ENCODE measurements around the gene MAML2.

MAML2 gene

DNA sequence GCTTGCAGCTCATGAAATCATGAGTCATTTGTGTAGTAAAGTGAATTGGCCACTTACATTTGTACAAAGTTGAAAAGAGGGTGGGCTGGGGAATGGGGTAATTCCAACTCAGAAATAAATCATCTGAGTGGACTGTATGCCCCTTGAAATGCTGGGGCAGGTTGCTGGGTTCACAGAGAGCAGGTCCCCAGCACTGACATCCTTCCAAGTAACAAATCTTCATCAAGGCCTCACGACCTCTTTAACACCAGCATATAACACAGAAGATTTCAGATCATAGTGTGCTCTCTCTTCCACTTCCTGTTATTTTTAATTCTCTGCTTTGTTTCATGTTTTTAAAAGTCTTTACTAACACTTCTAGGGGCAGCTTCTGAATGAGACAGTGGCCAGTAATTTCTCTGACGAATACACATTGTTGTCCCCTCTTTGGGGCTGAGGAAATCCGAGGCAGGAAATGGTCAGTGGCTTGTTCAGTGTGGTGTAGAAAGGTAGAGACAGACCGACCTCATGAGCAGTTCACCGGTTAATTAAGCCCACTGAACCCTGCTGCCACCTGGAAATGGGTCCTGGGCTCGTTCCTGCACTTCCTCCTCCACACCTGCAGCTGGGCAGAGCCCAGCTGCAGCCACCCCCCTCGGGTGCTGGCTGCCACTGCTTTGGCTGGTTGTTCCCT lies 127.7 kb downstream of the MAML2 start:
- Histone ChIP-seq H4K5ac (ENCODE audit: low read length) (no peak overlapping the region), H2BK5ac (ENCODE audit: low read length) (no peak overlapping the region), H3K27ac (ENCODE audit: low read depth, low read length) (no peak overlapping the region), H3K79me2 (ENCODE audit: control insufficient read depth, insufficient read depth, low read length) (no peaks in the 10 kb centered on the region), H3K23ac (ENCODE audit: low read length) (no peak overlapping the region), H2AK5ac (ENCODE audit: low read length) (no peak overlapping the region), H3K4ac (ENCODE audit: low read depth, low read length) (peak overlapping the region; percentile 75), H3K4me2 (ENCODE audit: low read length) (no peak overlapping the region), H3K56ac (ENCODE audit: low read length) (peak overlapping the region; percentile 4), H3K4me1 (ENCODE audit: control insufficient read depth, low read depth, low read length) (peaks cover 8% of the 10 kb centered on the region), H3K4me3 (ENCODE audit: low read length) (no peak overlapping the region), H3K18ac (ENCODE audit: low read length) (peak overlapping the region; percentile 82), H4K8ac (ENCODE audit: low read depth, low read length) (peak overlapping the region; percentile 76), H3K9ac (ENCODE audit: low read length) (no peak overlapping the region), H2BK120ac (ENCODE audit: low read depth, low read length) (peak overlapping the region; percentile 85), H3K36me3 (ENCODE audit: control insufficient read depth, insufficient read depth, low read length) (no peaks in the 10 kb centered on the region), H2BK15ac (replicated peaks; ENCODE audit: low read depth) (no peak overlapping the region), H3K79me1 (ENCODE audit: low read length) (no peaks in the 10 kb centered on the region), H3K27me3 (ENCODE audit: insufficient read depth, low read length, poor library complexity) (no peaks in the 10 kb centered on the region)
- no peak for DNase-seq
- WGBS (ENCODE audit: extremely low coverage, insufficient coverage, low lambda C conversion rate): no CpG with 5 or more reads among the region's 7 CpGs

GRCh38 chr11:96214777-96215109 lies 128.3 kb downstream of the MAML2 start:
- Histone ChIP-seq H3K23ac (ENCODE audit: low read length) (no peak overlapping the region), H3K4me3 (ENCODE audit: low read length) (no peak overlapping the region), H2BK120ac (ENCODE audit: low read depth, low read length) (no peak overlapping the region), H3K36me3 (ENCODE audit: control insufficient read depth, insufficient read depth, low read length) (no peaks in the 10 kb centered on the region), H3K4ac (ENCODE audit: low read depth, low read length) (no peak overlapping the region), H3K27me3 (ENCODE audit: insufficient read depth, low read length, poor library complexity) (no peaks in the 10 kb centered on the region), H3K27ac (ENCODE audit: low read depth, low read length) (no peak overlapping the region), H3K9ac (ENCODE audit: low read length) (no peak overlapping the region), H4K5ac (ENCODE audit: low read length) (no peak overlapping the region), H3K79me1 (ENCODE audit: low read length) (no peaks in the 10 kb centered on the region), H3K4me2 (ENCODE audit: low read length) (no peak overlapping the region), H3K4me1 (ENCODE audit: control insufficient read depth, low read depth, low read length) (peaks cover 8% of the 10 kb centered on the region), H2BK15ac (replicated peaks; ENCODE audit: low read depth) (no peak overlapping the region), H4K8ac (ENCODE audit: low read depth, low read length) (no peak overlapping the region), H3K79me2 (ENCODE audit: control insufficient read depth, insufficient read depth, low read length) (no peaks in the 10 kb centered on the region), H3K18ac (ENCODE audit: low read length) (peak overlapping the region; percentile 82), H2AK5ac (ENCODE audit: low read length) (no peak overlapping the region), H2BK5ac (ENCODE audit: low read length) (no peak overlapping the region), H3K56ac (ENCODE audit: low read length) (no peak overlapping the region)
- no CpG with 5 or more reads among the region's 1 CpG for WGBS (ENCODE audit: extremely low coverage, insufficient coverage, low lambda C conversion rate)
- DNase-seq: no peak

GRCh38 chr11:96213500-96213899 lies 129.5 kb downstream of the MAML2 start:
- H2BK5ac ChIP-seq (ENCODE audit: low read length): no peak overlapping the region
- H3K4me2 ChIP-seq (ENCODE audit: low read length): no peak overlapping the region
- H3K9ac ChIP-seq (ENCODE audit: low read length): no peak overlapping the region
- H2BK120ac ChIP-seq (ENCODE audit: low read depth, low read length): no peak overlapping the region
- peak; percentile 60 for DNase-seq
- no peaks in the 10 kb centered on the region for H3K79me1 ChIP-seq (ENCODE audit: low read length)
- H4K8ac ChIP-seq (ENCODE audit: low read depth, low read length): no peak overlapping the region
- no peak overlapping the region for H2AK5ac ChIP-seq (ENCODE audit: low read length)
- peaks cover 8% of the 10 kb centered on the region for H3K4me1 ChIP-seq (ENCODE audit: control insufficient read depth, low read depth, low read length)
- H3K27ac ChIP-seq (ENCODE audit: low read depth, low read length): no peak overlapping the region
- H3K4ac ChIP-seq (ENCODE audit: low read depth, low read length): no peak overlapping the region
- no peaks in the 10 kb centered on the region for H3K27me3 ChIP-seq (ENCODE audit: insufficient read depth, low read length, poor library complexity)
- H3K23ac ChIP-seq (ENCODE audit: low read length): no peak overlapping the region
- H3K4me3 ChIP-seq (ENCODE audit: low read length): no peak overlapping the region
- H3K36me3 ChIP-seq (ENCODE audit: control insufficient read depth, insufficient read depth, low read length): no peaks in the 10 kb centered on the region
- WGBS (ENCODE audit: extremely low coverage, insufficient coverage, low lambda C conversion rate): no CpG with 5 or more reads among the region's 2 CpGs
- H4K5ac ChIP-seq (ENCODE audit: low read length): no peak overlapping the region
- H3K56ac ChIP-seq (ENCODE audit: low read length): no peak overlapping the region
- H3K18ac ChIP-seq (ENCODE audit: low read length): no peak overlapping the region
- peak overlapping the region; percentile 92 for H2BK15ac ChIP-seq (replicated peaks; ENCODE audit: low read depth)
- no peaks in the 10 kb centered on the region for H3K79me2 ChIP-seq (ENCODE audit: control insufficient read depth, insufficient read depth, low read length)

GRCh38 chr11:96211436-96211835 lies 131.6 kb downstream of the MAML2 start:
- Histone ChIP-seq H4K5ac (ENCODE audit: low read length) (no peak overlapping the region), H3K9ac (ENCODE audit: low read length) (no peak overlapping the region), H3K18ac (ENCODE audit: low read length) (no peak overlapping the region), H3K27ac (ENCODE audit: low read depth, low read length) (no peak overlapping the region), H3K56ac (ENCODE audit: low read length) (no peak overlapping the region), H2BK15ac (replicated peaks; ENCODE audit: low read depth) (no peak overlapping the region), H2AK5ac (ENCODE audit: low read length) (no peak overlapping the region), H4K8ac (ENCODE audit: low read depth, low read length) (no peak overlapping the region), H3K79me2 (ENCODE audit: control insufficient read depth, insufficient read depth, low read length) (no peaks in the 10 kb centered on the region), H3K79me1 (ENCODE audit: low read length) (no peaks in the 10 kb centered on the region), H3K23ac (ENCODE audit: low read length) (no peak overlapping the region), H3K27me3 (ENCODE audit: insufficient read depth, low read length, poor library complexity) (no peaks in the 10 kb centered on the region), H3K36me3 (ENCODE audit: control insufficient read depth, insufficient read depth, low read length) (no peaks in the 10 kb centered on the region), H3K4me1 (ENCODE audit: control insufficient read depth, low read depth, low read length) (peaks cover 10% of the 10 kb centered on the region), H3K4me3 (ENCODE audit: low read length) (no peak overlapping the region), H2BK120ac (ENCODE audit: low read depth, low read length) (peak overlapping the region; percentile 61), H3K4ac (ENCODE audit: low read depth, low read length) (no peak overlapping the region), H2BK5ac (ENCODE audit: low read length) (no peak overlapping the region), H3K4me2 (ENCODE audit: low read length) (no peak overlapping the region)
- peak; percentile 38 for DNase-seq
- no CpG with 5 or more reads among the region's 2 CpGs for WGBS (ENCODE audit: extremely low coverage, insufficient coverage, low lambda C conversion rate)

- no peak overlapping the region for H3K23ac ChIP-seq (ENCODE audit: low read length)
- H3K27me3 ChIP-seq (ENCODE audit: insufficient read depth, low read length, poor library complexity): no peaks in the 10 kb centered on the region
- H4K5ac ChIP-seq (ENCODE audit: low read length): no peak overlapping the region
- no peak overlapping the region for H3K4ac ChIP-seq (ENCODE audit: low read depth, low read length)
- H2BK15ac ChIP-seq (replicated peaks; ENCODE audit: low read depth): no peak overlapping the region
- H3K4me2 ChIP-seq (ENCODE audit: low read length): no peak overlapping the region
- no peak overlapping the region for H3K27ac ChIP-seq (ENCODE audit: low read depth, low read length)
- H3K56ac ChIP-seq (ENCODE audit: low read length): no peak overlapping the region
- H3K4me1 ChIP-seq (ENCODE audit: control insufficient read depth, low read depth, low read length): peaks cover 6% of the 10 kb centered on the region
- no peak overlapping the region for H4K8ac ChIP-seq (ENCODE audit: low read depth, low read length)
- no peak overlapping the region for H2BK5ac ChIP-seq (ENCODE audit: low read length)
- no peaks in the 10 kb centered on the region for H3K79me1 ChIP-seq (ENCODE audit: low read length)
- no peak overlapping the region for H2AK5ac ChIP-seq (ENCODE audit: low read length)
- H3K79me2 ChIP-seq (ENCODE audit: control insufficient read depth, insufficient read depth, low read length): no peaks in the 10 kb centered on the region
- H3K4me3 ChIP-seq (ENCODE audit: low read length): no peak overlapping the region
- DNase-seq: peak; percentile 67
- no peaks in the 10 kb centered on the region for H3K36me3 ChIP-seq (ENCODE audit: control insufficient read depth, insufficient read depth, low read length)
- no CpG with 5 or more reads among the region's 5 CpGs for WGBS (ENCODE audit: extremely low coverage, insufficient coverage, low lambda C conversion rate)
- H2BK120ac ChIP-seq (ENCODE audit: low read depth, low read length): no peak overlapping the region
- no peak overlapping the region for H3K9ac ChIP-seq (ENCODE audit: low read length)
- H3K18ac ChIP-seq (ENCODE audit: low read length): peak overlapping the region; percentile 30
These were observed 135.2 kb downstream of the MAML2 start for GRCh38 chr11:96207459-96208449.
